ENCODE results near the gene TRIM33.

DNA sequence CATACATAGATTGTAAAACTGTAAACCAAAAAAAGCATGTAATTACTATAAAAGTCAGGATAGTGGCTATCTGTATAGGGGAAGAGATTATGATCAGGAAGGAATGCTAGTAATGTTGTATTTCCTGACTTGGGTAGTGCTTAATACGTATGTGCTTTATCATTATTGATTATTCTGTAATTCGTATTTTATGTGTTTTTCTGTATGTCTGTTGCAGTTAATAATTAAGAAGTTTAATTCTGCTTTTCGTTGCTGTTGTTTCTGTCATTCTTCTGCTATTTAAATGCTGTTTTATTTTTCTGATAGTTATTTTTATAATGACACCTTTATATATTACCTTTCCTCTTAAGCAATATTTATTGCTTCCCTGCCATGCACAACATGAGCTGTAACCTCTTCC, 29.3 kb upstream of the TRIM33 start:
- TF ChIP-seq CTCF (conservative IDR thresholded peaks at IDR 0.05) (no peak), ZFX (IDR thresholded peaks at IDR 0.05) (no peak)
